Activated CD8-positive, alpha-beta memory T cell treated with anti-CD3 and anti-CD28 coated beads, Interleukin-2, amount 10 ng/mL, durations not matched to agents 7 days and 5 days (primary cell): Measurements from ENCODE around the gene ELOVL1. TPM values are rescaled to one million over a fixed set of nuclear protein-coding genes. Genes with fewer than 3 reads are reported as not detected.
"Not testable (repeated sequence)": the region's sequence is repeated elsewhere in the genome, so short reads cannot be mapped to it uniquely, and the experiment has no call there.

ENCODE experiments used
- ATAC-seq: fragments of 150-1000 bp; cut with Tn5 transposase; one replicate; pipeline ENCODE4 v1.10.0; 2021; ENCODE audit warnings: moderate library complexity
- CTCF ChIA-PET: fragments of 350-600 bp; sonication (Branson Sonifier 250); formaldehyde crosslinking; loops from one replicate; lab custom pipeline; 2021; ENCODE audit warnings: antibody characterized with exemption; lab: Charles Lee
- DNase-seq: peaks from one replicate; pipeline ENCODE4 v3.0.0-alpha.2; 2020
- H3K27ac Mint-ChIP-seq: one replicate; pipeline ENCODE4 v1.8.0; 2021; ENCODE audit warnings: mild to moderate bottlenecking, mixed read lengths
- H3K27me3 Mint-ChIP-seq: one replicate; pipeline ENCODE4 v1.8.0; 2021; ENCODE audit warnings: mixed read lengths
- H3K36me3 Mint-ChIP-seq: one replicate; pipeline ENCODE4 v1.8.0; 2021; ENCODE audit warnings: mild to moderate bottlenecking, mixed read lengths
- H3K4me1 Mint-ChIP-seq: one replicate; pipeline ENCODE4 v1.8.0; 2021; ENCODE audit warnings: mixed read lengths
- H3K4me3 Mint-ChIP-seq: one replicate; pipeline ENCODE4 v1.8.0; 2021; ENCODE audit warnings: mild to moderate bottlenecking, moderate library complexity, mixed read lengths
- H3K9me3 Mint-ChIP-seq: one replicate; pipeline ENCODE4 v1.8.0; 2022; ENCODE audit warnings: low read depth, mixed read lengths
- total RNA-seq, 2 experiments: library from RNA; stranded (reverse); gene quantifications; one replicate each; pipeline ENCODE4 v1.2.3, GENCODE V29; 2021

The ELOVL1 gene
- total RNA-seq, 2 experiments from 2014 or later = 64.4 to 74.2 TPM

DNA sequence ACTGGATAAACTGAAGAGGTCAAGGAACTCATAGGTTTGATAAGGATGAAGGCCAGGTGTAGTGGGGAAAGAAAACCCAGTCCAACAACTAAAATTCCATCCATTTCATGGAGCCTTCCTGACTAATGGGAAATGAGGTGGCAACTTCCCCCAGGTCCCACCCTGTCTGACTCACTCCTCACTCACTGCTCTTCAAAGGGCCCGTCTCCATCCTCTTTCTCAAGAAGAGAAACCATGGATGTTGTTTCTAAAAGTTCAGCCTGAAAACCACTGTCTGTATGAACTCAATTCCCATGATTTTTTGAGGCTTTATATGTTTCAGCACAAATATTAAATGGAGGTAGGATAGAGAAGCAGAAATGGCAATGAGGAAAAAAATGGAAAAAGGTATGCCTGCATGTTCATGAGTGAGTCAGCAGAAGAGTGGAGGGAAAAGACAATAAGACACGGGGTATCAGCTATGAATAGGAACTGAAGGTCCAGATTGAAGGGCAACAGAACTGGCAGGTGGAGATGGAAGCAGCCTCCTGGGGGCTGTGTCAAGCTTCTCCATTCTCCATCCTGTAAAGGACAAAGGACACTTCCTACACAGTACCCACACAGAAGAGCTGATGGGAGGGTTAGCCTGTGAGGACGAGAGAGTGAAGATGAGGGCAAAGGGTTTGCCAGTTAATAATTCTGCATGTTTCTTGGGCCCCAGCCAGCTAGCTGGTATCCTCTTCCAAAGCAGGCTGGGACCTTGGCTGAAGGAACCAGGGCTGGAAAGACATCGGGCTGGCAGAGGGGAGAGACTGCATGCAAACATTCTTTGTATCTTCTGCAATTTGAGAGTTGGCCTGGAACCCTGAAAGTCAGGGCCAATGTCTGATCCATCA lies 5.5 kb upstream of the ELOVL1 start:
- H3K27me3 Mint-ChIP-seq = no peaks in the 10 kb centered on the region
- no peak overlapping the region for H3K27ac Mint-ChIP-seq
- CTCF ChIA-PET = interaction anchor here (1.8 kb wide), 1 partner anchor 15 kb away, joined by 5 read pairs; the partner anchor contains the start of gene CDC20
- H3K9me3 Mint-ChIP-seq = no peaks in the 10 kb centered on the region
- ATAC-seq = no peak
- no peak overlapping the region for H3K4me3 Mint-ChIP-seq
- peaks cover 7% of the 10 kb centered on the region for H3K36me3 Mint-ChIP-seq
- H3K4me1 Mint-ChIP-seq = peaks cover 13% of the 10 kb centered on the region
- DNase-seq = no peak

DNA sequence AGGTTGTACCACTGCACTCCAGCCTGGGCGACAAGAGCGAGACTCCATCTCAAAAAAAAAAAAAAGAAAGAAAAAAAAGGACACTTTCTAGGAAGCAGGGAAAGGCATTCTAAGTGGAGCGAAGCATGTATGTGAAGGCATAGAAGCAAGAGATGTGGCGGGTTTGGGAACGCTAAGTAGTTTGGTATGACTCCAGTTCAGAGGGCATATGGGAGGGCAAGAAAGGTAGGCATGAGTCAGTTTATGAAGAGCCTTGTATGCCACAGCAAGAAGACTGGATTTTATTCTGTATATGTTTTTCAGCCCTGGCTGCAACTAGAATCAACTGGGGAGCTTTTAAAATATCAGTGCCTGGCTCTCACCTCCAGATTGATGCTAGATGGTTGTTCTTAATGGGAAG lies 4.4 kb upstream of the ELOVL1 start:
- ATAC-seq (no peak), DNase-seq (no peak)
- H3K4me3 Mint-ChIP-seq = no peak overlapping the region
- no peaks in the 10 kb centered on the region for H3K27me3 Mint-ChIP-seq
- H3K4me1 Mint-ChIP-seq = peaks cover 14% of the 10 kb centered on the region
- no peaks in the 10 kb centered on the region for H3K9me3 Mint-ChIP-seq
- CTCF ChIA-PET = interaction anchor here (1.8 kb wide), 1 partner anchor 14 kb away, joined by 5 read pairs; the partner anchor contains the start of gene CDC20
- no peak overlapping the region for H3K27ac Mint-ChIP-seq
- peaks cover 6% of the 10 kb centered on the region for H3K36me3 Mint-ChIP-seq

DNA sequence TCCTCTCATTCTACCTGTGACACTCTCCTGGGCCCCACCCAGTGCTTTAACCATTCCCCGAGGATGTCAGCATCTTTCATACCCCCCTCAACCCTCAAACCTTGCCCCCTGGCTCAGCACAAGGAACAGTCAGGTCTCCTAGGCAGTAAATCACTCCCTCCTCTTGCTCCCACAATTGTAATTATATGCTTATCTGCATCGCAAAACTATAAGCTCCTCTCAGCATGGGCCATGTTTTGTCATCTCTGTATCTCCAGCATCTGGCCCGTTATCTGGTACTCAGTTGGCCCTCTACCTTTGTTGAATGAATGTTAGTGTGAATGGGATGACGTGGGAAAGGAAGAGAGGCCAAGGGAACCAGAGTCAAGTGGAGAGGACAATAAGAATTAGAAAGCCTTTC lies 2.8 kb upstream of the ELOVL1 start:
- H3K27me3 Mint-ChIP-seq = no peaks in the 10 kb centered on the region
- CTCF ChIA-PET = no interaction called here
- DNase-seq (no peak), ATAC-seq (no peak)
- peaks cover 23% of the 10 kb centered on the region for H3K4me1 Mint-ChIP-seq
- no peaks in the 10 kb centered on the region for H3K9me3 Mint-ChIP-seq
- H3K36me3 Mint-ChIP-seq = peaks cover 12% of the 10 kb centered on the region
- H3K27ac Mint-ChIP-seq = peak overlapping the region; percentile 20
- H3K4me3 Mint-ChIP-seq = no peak overlapping the region

DNA sequence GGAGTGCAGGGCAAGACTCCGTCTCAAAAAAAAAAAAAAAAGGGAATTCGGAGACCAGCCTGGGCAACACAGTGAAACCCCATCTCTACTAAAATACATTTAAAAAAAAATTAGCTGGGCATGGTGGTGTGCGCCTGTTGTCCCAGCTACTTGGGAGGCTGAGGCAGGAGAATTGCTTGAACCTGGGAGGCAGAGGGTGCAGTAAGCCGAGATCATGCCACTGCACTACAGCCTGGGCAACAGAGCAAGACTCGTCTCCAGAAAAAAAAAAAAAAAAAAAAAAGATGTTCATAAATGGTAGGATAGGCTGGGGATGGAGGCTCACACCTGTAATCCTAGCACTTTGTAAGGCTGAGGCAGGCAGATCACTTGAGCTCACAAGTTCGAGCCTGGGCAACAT lies 2.0 kb upstream of the ELOVL1 start:
- H3K9me3 Mint-ChIP-seq, H3K27me3 Mint-ChIP-seq, ATAC-seq, H3K27ac Mint-ChIP-seq, H3K4me3 Mint-ChIP-seq, DNase-seq: not testable (repeated sequence)
- H3K36me3 Mint-ChIP-seq = peaks cover 18% of the 10 kb centered on the region
- H3K4me1 Mint-ChIP-seq = peaks cover 29% of the 10 kb centered on the region
- CTCF ChIA-PET = interaction anchor here (0.7 to 1.0 kb wide), 2 partner anchors 45 to 1640 kb away, joined by 3 to 5 read pairs; no protein-coding TSS in a partner anchor

- Mint-ChIP-seq H3K4me3 (peak overlapping the region; percentile 96), H3K9me3 (no peaks in the 10 kb centered on the region), H3K27me3 (no peaks in the 10 kb centered on the region), H3K27ac (peak overlapping the region; percentile 92), H3K36me3 (peaks cover 27% of the 10 kb centered on the region), H3K4me1 (peaks cover 31% of the 10 kb centered on the region)
- no peak for ATAC-seq
- peak; percentile 43 for DNase-seq
- CTCF ChIA-PET = interaction anchor here (0.7 to 1.6 kb wide), 11 partner anchors 8 to 455 kb away, joined by 3 to 12 read pairs (median 4); partner anchors contain the start of genes CDC20, MED8 and SZT2
Observed at GRCh38 chr1:43368646-43369020, 822 bp upstream of the ELOVL1 start.

GRCh38 chr1:43367026-43367903 lies 546 bp downstream of the ELOVL1 start:
- CTCF ChIA-PET = interaction anchor here (1.0 to 1.6 kb wide), 9 partner anchors 9 to 454 kb away, joined by 3 to 12 read pairs (median 4); partner anchors contain the start of genes CDC20, MED8 and SZT2
- Mint-ChIP-seq H3K36me3 (peaks cover 34% of the 10 kb centered on the region), H3K27me3 (no peaks in the 10 kb centered on the region), H3K9me3 (no peaks in the 10 kb centered on the region), H3K27ac (peak overlapping the region; percentile 84), H3K4me3 (peak overlapping the region; percentile 92), H3K4me1 (peaks cover 40% of the 10 kb centered on the region)
- DNase-seq (peak; percentile 61), ATAC-seq (peak; percentile 66)

DNA sequence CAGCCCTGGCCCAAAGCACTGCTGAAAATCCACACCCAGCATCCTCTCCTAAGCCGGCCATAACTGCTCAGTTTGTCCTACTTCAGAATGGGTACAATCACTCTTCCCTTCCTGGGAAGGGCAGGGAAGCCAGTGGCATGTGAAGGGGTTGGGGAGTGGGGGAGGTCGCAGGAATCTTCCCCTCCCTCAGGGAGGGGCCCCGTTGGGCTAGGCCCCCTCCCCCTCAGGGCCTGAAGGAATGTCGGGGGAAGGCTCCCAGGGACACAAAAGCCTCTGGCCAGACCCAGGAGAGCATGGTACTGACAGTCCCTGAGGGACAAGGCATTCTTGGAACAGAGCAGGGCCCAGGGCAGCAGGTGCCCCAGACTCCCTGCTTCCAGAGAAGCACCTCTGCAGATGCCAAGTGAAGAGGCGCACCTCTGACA lies 1.2 kb downstream of the ELOVL1 start:
- peaks cover 46% of the 10 kb centered on the region for H3K4me1 Mint-ChIP-seq

GRCh38 chr1:43366179-43366578 lies 1.6 kb downstream of the ELOVL1 start:
- Mint-ChIP-seq H3K4me3 (peak overlapping the region; percentile 92), H3K9me3 (no peaks in the 10 kb centered on the region)

More for the DNA sequence above, 1.2 kb downstream of the ELOVL1 start:
- peaks cover 41% of the 10 kb centered on the region for H3K36me3 Mint-ChIP-seq
- ATAC-seq (no peak), DNase-seq (no peak)
- CTCF ChIA-PET = no interaction called here
- peak overlapping the region; percentile 84 for H3K27ac Mint-ChIP-seq
- no peaks in the 10 kb centered on the region for H3K27me3 Mint-ChIP-seq
- peak overlapping the region; percentile 92 for H3K4me3 Mint-ChIP-seq
- no peaks in the 10 kb centered on the region for H3K9me3 Mint-ChIP-seq

GRCh38 chr1:43365678-43366077 lies 2.1 kb downstream of the ELOVL1 start:
- no peaks in the 10 kb centered on the region for H3K27me3 Mint-ChIP-seq
- H3K36me3 Mint-ChIP-seq = peaks cover 50% of the 10 kb centered on the region
- H3K4me3 Mint-ChIP-seq = peak overlapping the region; percentile 92
- H3K9me3 Mint-ChIP-seq = no peaks in the 10 kb centered on the region
- CTCF ChIA-PET = interaction anchor here (1.0 kb wide), 1 partner anchor 23 kb away, joined by 3 read pairs; no protein-coding TSS in a partner anchor
- ATAC-seq (no peak), DNase-seq (no peak)
- H3K4me1 Mint-ChIP-seq = peaks cover 55% of the 10 kb centered on the region
- peak overlapping the region; percentile 66 for H3K27ac Mint-ChIP-seq

More at GRCh38 chr1:43366179-43366578, 1.6 kb downstream of the ELOVL1 start:
- ATAC-seq = no peak
- Mint-ChIP-seq H3K4me1 (peaks cover 50% of the 10 kb centered on the region), H3K27me3 (no peaks in the 10 kb centered on the region), H3K27ac (peak overlapping the region; percentile 84), H3K36me3 (peaks cover 45% of the 10 kb centered on the region)
- DNase-seq = peak; percentile 44
- CTCF ChIA-PET = interaction anchor here (1.0 kb wide), 1 partner anchor 23 kb away, joined by 3 read pairs; no protein-coding TSS in a partner anchor

GRCh38 chr1:43363935-43364525 lies 3.8 kb downstream of the ELOVL1 start:
- DNase-seq = no peak
- peaks cover 61% of the 10 kb centered on the region for H3K4me1 Mint-ChIP-seq
- no peak for ATAC-seq
- peaks cover 63% of the 10 kb centered on the region for H3K36me3 Mint-ChIP-seq
- no peak overlapping the region for H3K4me3 Mint-ChIP-seq
- no peaks in the 10 kb centered on the region for H3K27me3 Mint-ChIP-seq
- H3K27ac Mint-ChIP-seq = peak overlapping the region; percentile 38
- H3K9me3 Mint-ChIP-seq = no peaks in the 10 kb centered on the region
- CTCF ChIA-PET = no interaction called here

- DNase-seq (no peak), ATAC-seq (no peak)
- Mint-ChIP-seq H3K27me3 (no peaks in the 10 kb centered on the region), H3K27ac (peak overlapping the region; percentile 39), H3K4me3 (no peak overlapping the region), H3K9me3 (no peaks in the 10 kb centered on the region), H3K36me3 (peaks cover 62% of the 10 kb centered on the region), H3K4me1 (peaks cover 57% of the 10 kb centered on the region)
- CTCF ChIA-PET = no interaction called here
Observed at GRCh38 chr1:43363283-43363934, 4.4 kb downstream of the ELOVL1 start.

DNA sequence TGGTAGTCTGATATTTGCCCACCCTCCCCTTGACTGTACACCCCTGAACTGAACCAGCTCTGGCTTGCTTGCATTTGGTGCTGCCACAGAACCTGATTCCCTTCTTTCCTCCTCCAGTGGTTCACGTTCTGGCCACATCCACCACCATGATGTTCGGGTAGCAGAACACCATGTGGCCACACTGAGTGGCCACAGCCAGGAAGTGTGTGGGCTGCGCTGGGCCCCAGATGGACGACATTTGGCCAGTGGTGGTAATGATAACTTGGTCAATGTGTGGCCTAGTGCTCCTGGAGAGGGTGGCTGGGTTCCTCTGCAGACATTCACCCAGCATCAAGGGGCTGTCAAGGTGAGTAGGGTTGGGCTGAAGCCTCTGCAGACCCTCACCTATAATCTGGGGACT lies 7.2 kb downstream of the ELOVL1 start:
- ATAC-seq = no peak
- peaks cover 57% of the 10 kb centered on the region for H3K4me1 Mint-ChIP-seq
- H3K4me3 Mint-ChIP-seq = peak overlapping the region; percentile 94
- H3K9me3 Mint-ChIP-seq = no peaks in the 10 kb centered on the region
- DNase-seq = no peak
- no peaks in the 10 kb centered on the region for H3K27me3 Mint-ChIP-seq
- peaks cover 64% of the 10 kb centered on the region for H3K36me3 Mint-ChIP-seq
- H3K27ac Mint-ChIP-seq = peak overlapping the region; percentile 83
- CTCF ChIA-PET = interaction anchor here (0.8 kb wide), 1 partner anchor 8 kb away, joined by 3 read pairs; no protein-coding TSS in a partner anchor
